Skin epidermis (tissue), 12 donors: ENCODE data around the gene SSBP4.

Source experiments
- H3K27ac ChIP-seq, 21 experiments: fragments of 200-600 bp; sonication (generic) in 11 of 21; one replicate each; pipeline ENCODE4 v1.5.0; 2020; ENCODE audit warnings: mild to moderate bottlenecking in 3 of 21, inconsistent platforms in 2 of 21, moderate library complexity in 2 of 21
- H3K4me3 ChIP-seq, 7 experiments: fragments of 200-600 bp; sonication (generic) in 2 of 7; one replicate each; pipeline ENCODE4 v1.5.0; 2020; ENCODE audit warnings: inconsistent platforms in 2 of 7, mild to moderate bottlenecking in 2 of 7, moderate library complexity in 1 of 7

The SSBP4 gene

DNA sequence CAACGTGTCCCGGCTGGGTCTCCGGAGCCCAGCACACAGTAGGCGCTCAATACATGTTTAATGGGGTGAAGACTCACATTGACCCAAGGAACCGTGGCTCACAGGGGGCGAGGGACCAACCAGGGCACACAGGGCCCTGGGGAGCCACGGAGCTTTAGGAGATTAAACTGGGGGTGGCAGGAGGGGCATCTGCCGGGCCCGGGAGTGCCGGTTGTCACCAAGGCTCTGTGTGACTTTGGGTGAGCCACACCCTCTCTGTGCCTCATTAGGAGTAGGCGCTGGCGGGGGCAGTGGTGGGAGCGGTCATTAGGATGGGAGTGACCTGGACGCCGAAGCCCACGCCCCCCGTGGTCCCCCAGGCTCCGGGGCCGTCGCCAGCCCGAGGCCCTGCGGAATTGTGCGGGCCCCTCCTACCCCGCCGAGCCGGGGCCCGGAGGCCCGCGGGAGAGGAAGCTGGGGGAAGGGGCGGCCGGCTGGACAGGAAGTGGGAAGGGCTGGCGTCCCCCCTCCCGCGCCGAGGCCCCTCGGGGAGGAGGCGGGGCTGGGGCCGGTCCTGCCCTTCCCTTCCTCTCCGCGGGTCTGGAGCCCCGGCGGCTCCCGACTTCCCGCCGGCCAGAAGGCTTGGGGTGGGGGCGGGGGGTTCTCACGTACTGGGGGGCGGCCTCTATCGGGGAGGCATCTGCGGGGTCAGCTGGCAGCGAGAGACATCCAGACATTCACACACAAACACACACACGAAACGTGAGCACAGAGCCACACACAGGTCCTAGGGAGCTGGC lies 1.8 kb upstream of the SSBP4 start:
- Histone ChIP-seq H3K27ac (peak overlapping the region; percentile 52 to 95 (median 88)), H3K4me3 (peak overlapping the region; percentile 1 to 65 (median 22))

DNA sequence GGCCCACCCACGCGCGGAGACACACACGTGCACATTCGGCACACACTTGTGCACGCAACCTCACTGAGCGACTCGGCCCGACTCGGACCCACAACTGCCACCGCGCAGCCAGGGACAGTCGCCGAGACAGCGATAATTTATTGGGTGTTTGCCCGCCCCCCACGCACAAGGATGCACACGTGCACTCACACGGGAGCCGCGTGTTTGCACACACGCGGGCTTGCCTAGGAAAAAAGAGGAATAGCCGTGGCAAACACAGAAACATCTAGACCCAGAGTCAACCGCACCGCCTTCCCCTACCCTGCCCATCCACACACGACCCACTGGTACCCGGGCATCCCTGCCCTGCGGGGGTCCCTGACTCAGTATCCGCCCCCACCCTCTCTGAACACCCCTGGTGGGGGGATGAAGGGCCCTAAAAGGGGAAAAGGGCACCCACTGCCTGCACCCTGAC lies 1.1 kb upstream of the SSBP4 start:
- Histone ChIP-seq H3K27ac (peak overlapping the region in 20 of 21 experiments; percentile 73 to 95 (median 88)), H3K4me3 (peak overlapping the region; percentile 1 to 65 (median 22))

DNA sequence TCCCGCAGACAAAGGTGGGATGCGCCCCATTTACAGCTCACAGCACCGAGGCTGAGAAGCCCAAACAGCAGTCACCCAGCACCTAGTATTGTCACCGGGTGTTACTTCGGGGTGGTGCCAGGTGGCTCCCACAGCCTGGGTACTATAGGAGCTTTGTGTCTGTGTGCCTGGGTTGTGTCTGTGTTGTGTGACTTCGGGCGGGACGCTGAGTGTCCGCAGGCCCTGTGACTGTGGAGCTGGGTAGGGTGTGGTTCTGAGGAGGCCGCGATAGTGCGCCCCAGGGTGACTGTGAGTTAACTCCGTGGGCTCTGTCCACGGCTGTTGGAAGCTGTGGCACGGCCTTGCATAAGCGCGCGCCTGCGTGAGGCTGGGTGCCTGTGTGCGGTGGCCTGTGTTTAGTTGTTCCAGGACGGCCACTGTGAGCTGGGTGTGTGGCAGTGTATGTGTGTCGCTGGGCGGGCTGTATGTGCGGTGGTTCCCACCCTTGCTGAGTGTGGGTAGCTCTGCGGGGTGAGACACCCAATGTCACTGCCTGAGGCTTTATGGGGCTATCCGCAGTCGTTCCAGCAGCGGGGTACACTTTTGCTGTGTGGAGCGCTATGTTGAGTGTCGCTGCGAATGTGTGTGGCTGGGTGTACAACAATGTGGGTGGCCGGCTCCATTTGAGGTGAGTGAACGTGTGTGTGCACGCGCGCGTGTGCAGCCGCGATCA lies 559 bp upstream of the SSBP4 start:
- Histone ChIP-seq H3K27ac (peak overlapping the region in 20 of 21 experiments; percentile 30 to 95 (median 88)), H3K4me3 (peak overlapping the region; percentile 54 to 71 (median 65))

- Histone ChIP-seq H3K4me3 (peak overlapping the region; percentile 54 to 71 (median 65)), H3K27ac (peak overlapping the region in 20 of 21 experiments; percentile 28 to 95 (median 88))
Measured at GRCh38 chr19:18419699-18420460, 682 bp downstream of the SSBP4 start.

GRCh38 chr19:18420930-18421329 lies 1.7 kb downstream of the SSBP4 start:
- peak overlapping the region in 3 of 7 experiments; percentile 65 to 71 (median 65) for H3K4me3 ChIP-seq
- H3K27ac ChIP-seq: peak overlapping the region in 13 of 21 experiments; percentile 43 to 95 (median 88)

- Histone ChIP-seq H3K27ac (peak overlapping the region in 10 of 21 experiments; percentile 23 to 92 (median 82)), H3K4me3 (no peak overlapping the region)
Measured at GRCh38 chr19:18421371-18421959, 2.3 kb downstream of the SSBP4 start.

GRCh38 chr19:18422530-18423191 lies 3.5 kb downstream of the SSBP4 start:
- H3K27ac ChIP-seq: peak overlapping the region in 5 of 21 experiments; percentile 23 to 87 (median 54)
- no peak overlapping the region for H3K4me3 ChIP-seq

GRCh38 chr19:18423258-18424020 lies 4.2 kb downstream of the SSBP4 start:
- Histone ChIP-seq H3K4me3 (no peak overlapping the region), H3K27ac (peak overlapping the region in 9 of 21 experiments; percentile 10 to 87 (median 40))

DNA sequence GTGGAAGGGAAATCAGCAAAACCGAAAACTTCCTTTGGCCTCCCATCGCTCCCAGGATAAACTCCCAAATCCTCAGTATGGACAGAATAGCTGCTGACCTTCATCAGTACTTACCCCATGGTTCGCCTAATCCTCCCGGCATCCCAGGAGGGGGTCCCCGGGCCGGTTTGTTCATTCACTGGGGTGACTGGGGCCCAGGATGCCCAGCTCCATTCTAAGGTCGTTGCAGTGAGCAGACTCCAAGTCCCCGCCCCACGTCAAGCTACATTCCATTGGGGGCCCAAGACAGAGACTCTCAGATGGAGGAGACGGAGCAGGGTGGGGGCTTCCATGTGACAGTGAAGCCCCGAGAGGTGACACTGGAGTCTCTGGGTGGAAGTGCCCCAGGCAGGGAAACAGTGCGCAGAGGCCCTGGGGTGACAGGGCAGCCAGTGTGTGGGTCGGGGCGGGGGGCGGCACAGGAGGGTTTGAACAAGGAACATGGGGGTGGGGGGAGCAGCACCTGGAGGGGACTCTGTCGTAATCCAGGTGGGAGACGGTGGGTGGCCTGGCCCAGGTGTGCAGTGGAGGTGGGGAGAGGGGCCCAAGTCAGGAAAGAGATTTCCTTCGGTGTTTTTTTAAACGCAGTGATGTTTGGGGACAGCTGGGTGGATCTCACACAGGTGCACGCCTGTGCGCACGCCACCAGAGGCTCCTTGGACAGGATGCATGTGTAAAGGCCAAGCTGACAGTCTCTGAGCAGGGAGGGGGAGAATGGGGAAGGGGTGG lies 5.1 kb downstream of the SSBP4 start:
- Histone ChIP-seq H3K4me3 (no peak overlapping the region), H3K27ac (peak overlapping the region in 8 of 21 experiments; percentile 9 to 54 (median 26))

GRCh38 chr19:18424890-18425514 lies 5.8 kb downstream of the SSBP4 start:
- Histone ChIP-seq H3K27ac (peak overlapping the region in 9 of 21 experiments; percentile 12 to 65 (median 31)), H3K4me3 (no peak overlapping the region)

DNA sequence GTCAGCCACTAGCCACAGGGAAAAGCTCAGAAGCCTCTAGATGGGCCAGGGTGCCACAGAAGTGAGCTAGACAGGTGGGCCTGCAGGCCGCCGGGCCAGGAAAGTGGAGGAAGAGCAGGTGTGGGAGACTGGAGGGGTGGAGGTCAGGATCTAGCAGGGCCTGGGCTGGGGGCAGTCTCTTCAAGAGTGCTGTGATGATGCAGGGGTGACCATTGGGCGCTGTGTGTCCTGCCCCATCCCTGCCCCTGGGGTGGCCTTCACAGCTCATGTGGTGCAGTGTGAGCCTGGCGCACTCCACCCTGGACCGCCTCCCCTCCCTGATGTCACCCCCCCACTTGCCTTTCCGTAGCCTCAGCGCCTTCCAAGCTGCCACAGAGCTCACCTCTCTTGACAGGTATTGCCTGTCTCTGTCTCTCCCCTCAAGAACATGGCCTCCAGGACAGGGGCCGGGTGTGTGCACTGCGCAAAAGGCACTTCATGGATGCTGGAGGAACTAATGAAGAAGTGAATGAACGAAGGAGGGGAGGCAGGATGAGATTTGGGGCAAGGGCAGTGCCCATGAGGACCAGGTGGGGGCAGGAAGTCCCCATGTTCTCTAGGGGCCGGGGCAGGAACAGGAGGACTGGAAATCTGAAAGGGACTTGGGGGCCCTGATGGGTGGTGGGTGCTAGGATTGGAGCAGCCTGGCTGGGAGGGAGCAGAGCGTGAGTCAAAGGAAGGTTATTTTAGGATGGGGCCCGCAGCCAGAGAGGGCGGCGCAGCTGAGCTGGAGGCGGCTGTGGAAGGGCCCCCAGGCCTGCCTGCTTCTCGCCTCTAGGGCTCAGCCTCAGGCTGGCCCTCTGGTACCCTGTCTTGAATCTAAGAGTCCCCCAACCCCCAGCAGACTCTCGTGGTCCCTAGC lies 6.6 kb downstream of the SSBP4 start:
- Histone ChIP-seq H3K4me3 (no peak overlapping the region), H3K27ac (peak overlapping the region in 13 of 21 experiments; percentile 7 to 72 (median 43))

DNA sequence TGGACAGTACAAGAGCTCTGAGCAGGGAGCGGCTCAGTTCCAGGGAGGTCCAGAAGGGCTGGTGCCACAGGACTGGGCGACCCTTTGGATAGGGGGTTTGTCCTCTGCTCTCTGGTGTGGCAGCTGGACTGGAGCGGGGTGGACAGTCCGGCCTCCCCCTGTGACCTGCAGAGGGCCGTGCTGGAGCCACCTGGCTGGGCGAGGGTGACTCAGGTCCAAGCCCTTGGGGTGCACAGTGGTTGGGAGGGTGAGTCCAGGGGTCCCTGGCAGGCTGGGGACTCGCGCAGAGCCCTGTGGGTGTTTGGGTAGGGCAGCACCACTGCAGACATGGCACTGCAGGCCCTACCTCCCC lies 7.2 kb downstream of the SSBP4 start:
- peak overlapping the region in 9 of 21 experiments; percentile 7 to 72 (median 43) for H3K27ac ChIP-seq

GRCh38 chr19:18427080-18427742 lies 8.0 kb downstream of the SSBP4 start:
- no peak overlapping the region for H3K4me3 ChIP-seq
- peak overlapping the region in 3 of 21 experiments; percentile 3 to 65 (median 16) for H3K27ac ChIP-seq

More for the DNA sequence above, 7.2 kb downstream of the SSBP4 start:
- H3K4me3 ChIP-seq: no peak overlapping the region

GRCh38 chr19:18427743-18428113 lies 8.5 kb downstream of the SSBP4 start:
- Histone ChIP-seq H3K4me3 (no peak overlapping the region), H3K27ac (peak overlapping the region in 3 of 21 experiments; percentile 3 to 68 (median 16))

DNA sequence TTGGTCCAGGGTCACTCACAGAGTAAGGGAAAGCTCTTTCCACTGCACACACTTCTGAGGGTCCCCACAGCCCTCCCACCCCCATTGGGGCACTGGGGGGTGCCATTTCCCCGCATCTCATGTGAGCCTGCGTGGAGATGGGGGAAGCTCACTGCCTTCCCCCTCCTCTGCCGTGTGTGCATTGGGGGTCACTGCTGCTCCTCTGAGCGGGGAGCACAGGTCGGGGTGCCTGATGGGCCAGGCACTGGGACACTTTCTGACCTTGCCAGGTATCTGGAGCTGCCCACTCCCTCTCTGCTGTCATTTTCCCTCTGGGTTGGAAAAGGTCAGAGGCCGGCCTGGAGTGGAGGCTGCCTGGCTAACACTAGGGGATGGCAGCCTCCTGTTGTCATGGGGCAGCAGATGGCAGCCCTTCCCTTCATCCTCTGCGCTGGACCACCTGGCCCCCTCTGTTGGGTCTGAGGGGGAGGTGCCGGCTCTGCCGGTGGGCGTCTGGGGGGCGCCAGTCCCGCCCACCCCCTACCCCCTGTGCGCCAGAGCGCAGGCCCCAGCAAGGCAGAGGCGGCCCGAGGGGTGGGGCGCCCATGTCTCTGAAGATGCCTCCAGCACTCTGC lies 9.1 kb downstream of the SSBP4 start:
- peak overlapping the region in 14 of 21 experiments; percentile 40 to 87 (median 72) for H3K27ac ChIP-seq
- peak overlapping the region in 1 of 7 experiments; percentile 35 for H3K4me3 ChIP-seq
